Caco-2 (cell line): ENCODE results near the gene HOXD11. TPM values are rescaled to one million over a fixed set of nuclear protein-coding genes. Genes with fewer than 3 reads are reported as not detected.

Experiments used
- BruUV-seq: library from RNA; stranded (reverse); fragments of 400-500 nt; replicated peaks from 2 replicates; lab custom pipeline; 2021; lab: Mats Ljungman, UMichigan
- CTCF ChIA-PET: fragments of 300-600 bp; sonication (Branson Sonifier 250); formaldehyde crosslinking; loops from one replicate; lab custom pipeline; 2022; ENCODE audit warnings: antibody characterized with exemption; lab: Charles Lee
- POLR2A ChIA-PET: fragments of 300-600 bp; sonication (Branson Sonifier 250); formaldehyde crosslinking; loops from one replicate; lab custom pipeline; 2022; ENCODE audit warnings: antibody characterized with exemption; lab: Charles Lee
- DNase-seq, 2 experiments: peaks; one replicate each; pipeline versions ENCODE4 v3.0.0 to v3.0.0-alpha.2; 2020 to 2022
- H3K27me3 ChIP-seq: replicated peaks from 2 replicates; pipeline ENCODE4 v1.6.0; 2011; ENCODE audit warnings: low read length; ENCODE audit not compliant: control insufficient read depth, insufficient read depth
- H3K36me3 ChIP-seq: 2 replicates; pipeline ENCODE4 v1.5.1; 2011; ENCODE audit warnings: low read length; ENCODE audit not compliant: control insufficient read depth, insufficient read depth
- H3K4me1 ChIP-seq: fragments of 250-450 bp; sonication (Bioruptor Pico); 2 replicates; pipeline ENCODE4 v1.5.1; 2020; ENCODE audit warnings: mild to moderate bottlenecking
- H3K4me3 ChIP-seq: 2 replicates; pipeline ENCODE4 v1.5.1; 2011; ENCODE audit warnings: low read depth, mild to moderate bottlenecking, control low read depth, low read length
- H3K9me3 ChIP-seq: fragments of 250-450 bp; sonication (Bioruptor Pico); 2 replicates; pipeline ENCODE4 v1.5.1; 2020; ENCODE audit warnings: mild to moderate bottlenecking, moderate library complexity
- H3K27ac Mint-ChIP-seq: one replicate; pipeline ENCODE4 v1.8.0; 2022; ENCODE audit warnings: mixed read lengths; ENCODE audit not compliant: unreplicated experiment
- H3K27me3 Mint-ChIP-seq: one replicate; pipeline ENCODE4 v1.8.0; 2022; ENCODE audit warnings: mixed read lengths; ENCODE audit not compliant: insufficient read depth, unreplicated experiment
- H3K36me3 Mint-ChIP-seq: one replicate; pipeline ENCODE4 v1.8.0; 2022; ENCODE audit warnings: mild to moderate bottlenecking, mixed read lengths; ENCODE audit not compliant: insufficient read depth, unreplicated experiment
- H3K4me1 Mint-ChIP-seq: one replicate; pipeline ENCODE4 v1.8.0; 2022; ENCODE audit warnings: low read depth, mixed read lengths; ENCODE audit not compliant: unreplicated experiment
- H3K4me3 Mint-ChIP-seq: one replicate; pipeline ENCODE4 v1.8.0; 2022; ENCODE audit warnings: mild to moderate bottlenecking, moderate library complexity, mixed read lengths; ENCODE audit not compliant: unreplicated experiment
- H3K9me3 Mint-ChIP-seq: one replicate; pipeline ENCODE4 v1.8.0; 2022; ENCODE audit warnings: mixed read lengths; ENCODE audit not compliant: unreplicated experiment
- CTCF ChIP-seq, 2 experiments: fragments of 200-600 bp in 1 of 2; IDR thresholded peaks; 1 replicate in 1 of 2; 2 replicates in 1 of 2; pipeline versions ENCODE4 v1.5.1 to v1.8.0; 2011 to 2022; ENCODE audit warnings: antibody characterized with exemption in 1 of 2, control low read depth in 1 of 2, inconsistent platforms in 1 of 2, low read depth in 1 of 2, low read length in 1 of 2, mild to moderate bottlenecking in 1 of 2, moderate library complexity in 1 of 2; ENCODE audit not compliant: insufficient read depth in 1 of 2, severe bottlenecking in 1 of 2, unreplicated experiment in 1 of 2
- intact Hi-C: fragments of 100-400 bp; cut with micrococcal nuclease; formaldehyde crosslinking; loops from one replicate; pipeline ENCODE4 v1.10.0; 2022; ENCODE audit not compliant: unreplicated experiment
- total RNA-seq: library from RNA; stranded (reverse); gene quantifications from 2 replicates; pipeline ENCODE4 v1.2.3, GENCODE V29; 2022

Gene HOXD11
- total RNA-seq, 1 experiment from 2014 or later, result not detected

GRCh38 chr2:176079831-176080539 lies 27.1 kb upstream of the HOXD11 start:
- Mint-ChIP-seq H3K4me3 (peak overlapping the region; percentile 85), H3K9me3 (no peaks in the 10 kb centered on the region), H3K36me3 (peaks cover 5% of the 10 kb centered on the region), H3K4me1 (peaks cover 15% of the 10 kb centered on the region), H3K27ac (no peak overlapping the region), H3K27me3 (peaks cover 56% of the 10 kb centered on the region)
- CTCF ChIA-PET, result interaction anchor here (0.7 to 1.3 kb wide), 6 partner anchors 16 to 715 kb away, joined by 3 to 6 read pairs (median 3); no protein-coding TSS in a partner anchor
- H3K27me3 ChIP-seq, result peaks cover 12% of the 10 kb centered on the region
- peak; percentile 78 to 97 for TF ChIP-seq CTCF (IDR thresholded peaks at IDR 0.05; ENCODE audit: insufficient read depth in 1 of 2, low read depth in 1 of 2, low read length in 1 of 2, severe bottlenecking in 1 of 2, unreplicated experiment in 1 of 2)
- intact Hi-C loops, result loop anchor here (1.0 to 10.0 kb wide), 4 partner anchors 77 to 390 kb away; partner anchors contain the start of gene LNPK
- peaks cover 3% of the 10 kb centered on the region; the same call in 1 of the 2 replicates for H3K4me1 ChIP-seq
- POLR2A ChIA-PET, result no interaction called here
- peaks cover 15% of the 10 kb centered on the region for H3K9me3 ChIP-seq
- no peaks in the 10 kb centered on the region for H3K36me3 ChIP-seq
- H3K4me3 ChIP-seq, result peak overlapping the region; percentile 33
- BruUV-seq, result no TSS peak
- DNase-seq, result peak; percentile 77 to 84

GRCh38 chr2:176080540-176081375 lies 26.3 kb upstream of the HOXD11 start:
- POLR2A ChIA-PET, result no interaction called here
- peaks cover 15% of the 10 kb centered on the region for H3K9me3 ChIP-seq
- TF ChIP-seq CTCF (IDR thresholded peaks at IDR 0.05; ENCODE audit: insufficient read depth in 1 of 2, low read depth in 1 of 2, low read length in 1 of 2, severe bottlenecking in 1 of 2, unreplicated experiment in 1 of 2), result no peak
- Mint-ChIP-seq H3K27ac (no peak overlapping the region), H3K27me3 (peaks cover 57% of the 10 kb centered on the region), H3K4me1 (peaks cover 19% of the 10 kb centered on the region), H3K36me3 (peaks cover 5% of the 10 kb centered on the region), H3K4me3 (peak overlapping the region; percentile 85), H3K9me3 (no peaks in the 10 kb centered on the region)
- H3K4me1 ChIP-seq, result peaks cover 10% of the 10 kb centered on the region; the same call in 1 of the 2 replicates
- CTCF ChIA-PET, result interaction anchor here (0.6 to 1.2 kb wide), 4 partner anchors 26 to 716 kb away, joined by 3 to 4 read pairs (median 3); no protein-coding TSS in a partner anchor
- peaks cover 16% of the 10 kb centered on the region for H3K27me3 ChIP-seq
- peak overlapping the region; percentile 33 for H3K4me3 ChIP-seq
- no TSS peak for BruUV-seq
- no peaks in the 10 kb centered on the region for H3K36me3 ChIP-seq
- intact Hi-C loops, result loop anchor here (1.0 to 10.0 kb wide), 4 partner anchors 78 to 390 kb away; partner anchors contain the start of gene LNPK
- peak; percentile 58 to 63 for DNase-seq

- ChIA-PET POLR2A (no interaction called here), CTCF (no interaction called here)
- no peak for DNase-seq
- intact Hi-C loops, result loop anchor here (2.0 to 10.0 kb wide), 2 partner anchors 79 to 197 kb away; partner anchors contain the start of gene LNPK
- H3K27me3 Mint-ChIP-seq, result peaks cover 57% of the 10 kb centered on the region
- H3K4me3 ChIP-seq, result no peak overlapping the region
- BruUV-seq, result no TSS peak
- H3K36me3 Mint-ChIP-seq, result peaks cover 5% of the 10 kb centered on the region
- peaks cover 14% of the 10 kb centered on the region; the same call in 1 of the 2 replicates for H3K4me1 ChIP-seq
- no peak for TF ChIP-seq CTCF (IDR thresholded peaks at IDR 0.05; ENCODE audit: insufficient read depth in 1 of 2, low read depth in 1 of 2, low read length in 1 of 2, severe bottlenecking in 1 of 2, unreplicated experiment in 1 of 2)
- H3K27me3 ChIP-seq, result peaks cover 20% of the 10 kb centered on the region
- peaks cover 15% of the 10 kb centered on the region for H3K9me3 ChIP-seq
- no peaks in the 10 kb centered on the region for H3K36me3 ChIP-seq
- no peaks in the 10 kb centered on the region for H3K9me3 Mint-ChIP-seq
- H3K4me3 Mint-ChIP-seq, result peak overlapping the region; percentile 85
- H3K4me1 Mint-ChIP-seq, result peaks cover 19% of the 10 kb centered on the region
- no peak overlapping the region for H3K27ac Mint-ChIP-seq
These were observed 25.7 kb upstream of the HOXD11 start for GRCh38 chr2:176081376-176081836.
